HEK293T (cell line): ENCODE results near the gene NOB1.

Experiments used
- BHLHE40 ChIP-seq: fragments of 450-650 bp; IDR thresholded peaks from 2 replicates; pipeline ENCODE4 v1.6.1; 2016; ENCODE audit warnings: mild to moderate bottlenecking, moderate library complexity, borderline replicate concordance
- CTBP1 ChIP-seq: fragments of 450-650 bp; IDR thresholded peaks from 2 replicates; pipeline ENCODE4 v1.6.1; 2016; ENCODE audit warnings: borderline replicate concordance
- ELF4 ChIP-seq: fragments of 450-650 bp; IDR thresholded peaks from 2 replicates; pipeline ENCODE4 v1.6.1; 2017; ENCODE audit warnings: antibody characterized with exemption
- FOXA1 ChIP-seq: fragments of 450-650 bp; IDR thresholded peaks from 2 replicates; pipeline ENCODE4 v1.6.1; 2016; ENCODE audit warnings: mild to moderate bottlenecking
- FOXK2 ChIP-seq: fragments of 450-650 bp; IDR thresholded peaks from 2 replicates; pipeline ENCODE4 v1.6.1; 2016; ENCODE audit warnings: mild to moderate bottlenecking
- FOXM1 ChIP-seq: fragments of 450-650 bp; IDR thresholded peaks from 2 replicates; pipeline ENCODE4 v1.6.1; 2017; ENCODE audit warnings: mild to moderate bottlenecking, borderline replicate concordance
- HDGF ChIP-seq: fragments of 450-650 bp; IDR thresholded peaks from 2 replicates; pipeline ENCODE4 v1.6.1; 2017; ENCODE audit warnings: antibody characterized with exemption, borderline replicate concordance
- LEF1 ChIP-seq: fragments of 450-650 bp; IDR thresholded peaks from 2 replicates; pipeline ENCODE4 v1.6.1; 2017; ENCODE audit warnings: mild to moderate bottlenecking, borderline replicate concordance
- NFRKB ChIP-seq: fragments of 450-650 bp; IDR thresholded peaks from 2 replicates; pipeline ENCODE4 v1.6.1; 2016; ENCODE audit warnings: mild to moderate bottlenecking, moderate library complexity
- SP1 ChIP-seq: fragments of 450-650 bp; IDR thresholded peaks from 2 replicates; pipeline ENCODE4 v1.6.1; 2017
- SUZ12 ChIP-seq: fragments of 450-650 bp; IDR thresholded peaks from 2 replicates; pipeline ENCODE4 v1.6.1; 2016; ENCODE audit warnings: mild to moderate bottlenecking
- TARDBP ChIP-seq: fragments of 450-650 bp; IDR thresholded peaks from 2 replicates; pipeline ENCODE4 v1.6.1; 2016
- TF ChIP-seq, protein P1 (sequence below): fragments of 450-650 bp; IDR thresholded peaks from 2 replicates; pipeline ENCODE4 v1.6.1; 2016

DNA sequence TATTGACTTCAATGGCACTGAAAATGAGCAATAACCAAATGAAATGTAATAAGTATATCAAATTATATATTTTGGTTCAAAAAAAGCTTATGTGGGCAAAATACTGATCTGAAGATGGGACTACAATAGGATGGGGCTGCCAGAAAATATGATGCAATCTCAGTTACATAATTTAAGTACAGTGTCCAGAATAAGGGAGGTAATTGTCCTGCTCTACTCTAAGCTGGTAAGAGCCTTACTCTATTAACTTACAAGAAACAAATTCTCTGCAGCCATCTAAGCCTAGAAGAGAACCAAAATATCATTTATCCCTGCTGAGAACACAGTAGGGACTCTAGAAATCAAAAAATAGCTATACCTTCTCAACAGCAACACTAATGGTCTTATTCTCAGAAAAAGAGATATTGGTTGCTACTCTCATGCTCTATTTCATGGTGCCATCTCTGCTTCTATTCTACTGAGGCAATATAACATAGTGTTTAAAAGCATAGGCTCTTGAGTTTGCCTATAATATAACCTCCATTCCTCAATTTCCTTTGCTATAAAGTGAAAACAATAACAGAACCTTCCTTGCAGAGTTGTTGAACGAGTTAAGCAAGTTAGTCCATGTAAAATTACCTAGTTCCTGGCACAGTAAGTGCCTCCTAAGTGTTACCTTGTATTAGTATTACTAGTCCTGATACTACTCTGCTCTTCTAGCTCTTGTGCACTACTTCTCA, 48.3 kb downstream of the NOB1 start:
- no peak for TF ChIP-seq BHLHE40
- no peak for TF ChIP-seq SP1
- no peak for TF ChIP-seq FOXK2
- no peak for TF ChIP-seq FOXA1
- TF ChIP-seq SUZ12, result no peak
- no peak for TF ChIP-seq FOXM1
- TF ChIP-seq, protein P1, sequence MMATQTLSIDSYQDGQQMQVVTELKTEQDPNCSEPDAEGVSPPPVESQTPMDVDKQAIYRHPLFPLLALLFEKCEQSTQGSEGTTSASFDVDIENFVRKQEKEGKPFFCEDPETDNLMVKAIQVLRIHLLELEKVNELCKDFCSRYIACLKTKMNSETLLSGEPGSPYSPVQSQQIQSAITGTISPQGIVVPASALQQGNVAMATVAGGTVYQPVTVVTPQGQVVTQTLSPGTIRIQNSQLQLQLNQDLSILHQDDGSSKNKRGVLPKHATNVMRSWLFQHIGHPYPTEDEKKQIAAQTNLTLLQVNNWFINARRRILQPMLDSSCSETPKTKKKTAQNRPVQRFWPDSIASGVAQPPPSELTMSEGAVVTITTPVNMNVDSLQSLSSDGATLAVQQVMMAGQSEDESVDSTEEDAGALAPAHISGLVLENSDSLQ, result no peak
- TF ChIP-seq HDGF, result no peak
- no peak for TF ChIP-seq NFRKB
- TF ChIP-seq LEF1, result no peak
- TF ChIP-seq ELF4, result no peak
- TF ChIP-seq CTBP1, result no peak
- TF ChIP-seq TARDBP, result no peak
